Fibroblast of peridontal ligament (primary cell): Measurements from ENCODE around the gene MYORG.
A peak's percentile ranks its signal among the peaks of the same experiment; 100 is the strongest.

Experiments used
- DNase-seq: peaks from one replicate; pipeline ENCODE4 v3.0.0-alpha.2; 2010; ENCODE audit errors: extremely low read depth

The MYORG gene

GRCh38 chr9:34376596-34377403 is at the start of gene MYORG:
TSS of gene MYORG (minus strand) at chr9:34376898. CDS start at chr9:34372943, 3,955 bp downstream.
- DNase-seq = peak; percentile 71

DNA sequence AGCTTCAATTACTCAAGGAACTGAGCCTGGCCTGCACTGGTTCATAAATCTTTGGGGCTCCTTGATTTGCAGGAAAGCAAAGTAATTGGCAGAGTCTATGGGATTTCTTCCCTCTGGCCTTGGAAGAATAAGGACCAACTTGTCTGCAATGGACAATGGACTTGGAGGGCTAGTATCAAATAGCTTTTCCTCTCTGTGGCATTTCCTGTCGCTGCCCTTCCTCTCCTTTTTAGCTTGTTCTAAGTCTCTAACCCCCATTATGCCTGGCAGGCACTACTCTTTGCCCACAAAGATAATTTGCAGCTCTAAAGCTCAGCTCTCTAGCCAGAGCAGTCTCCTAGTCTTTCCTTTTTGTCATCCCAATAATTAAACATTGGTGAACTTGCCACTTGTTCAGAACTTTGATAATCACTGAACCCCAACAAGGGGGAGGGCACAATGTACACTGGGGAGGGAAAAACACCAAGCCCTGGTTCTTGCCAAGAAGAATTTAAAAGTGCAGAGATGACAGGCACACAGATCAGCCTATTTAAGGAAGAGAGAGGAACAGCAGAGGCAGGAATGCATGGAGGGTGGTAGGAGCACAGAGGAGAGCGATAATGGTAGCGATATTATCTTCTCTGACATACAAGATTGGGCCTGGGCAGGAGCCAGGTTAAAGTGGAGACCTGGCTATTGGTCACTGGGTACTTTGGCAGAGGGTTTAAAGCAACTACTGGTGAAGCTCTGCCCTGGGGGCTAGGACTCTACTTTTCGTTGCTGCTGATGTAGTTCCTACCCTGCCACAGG is 43.2 kb upstream of the MYORG start:
- DNase-seq = no peak

DNA sequence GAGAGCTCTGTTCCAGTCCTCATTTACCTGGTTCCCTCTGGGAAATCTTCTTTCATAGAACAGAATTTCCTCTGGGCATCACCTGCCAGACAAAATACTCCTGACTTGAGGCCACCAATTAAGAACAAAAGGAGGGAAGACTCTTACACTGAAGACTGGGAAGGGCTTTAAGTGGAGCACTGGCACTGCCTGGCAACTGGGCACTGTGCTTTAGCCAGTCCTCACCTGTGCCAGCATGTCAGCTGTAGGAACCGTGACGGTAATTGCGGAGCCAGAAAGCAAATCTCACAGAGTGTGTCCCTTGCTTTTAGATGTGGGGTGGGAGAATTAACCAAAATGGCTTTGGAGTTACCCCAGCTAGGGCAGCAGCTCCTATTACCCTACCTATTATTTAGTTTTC is 41.0 kb upstream of the MYORG start:
- no peak for DNase-seq

- peak; percentile 55 for DNase-seq
These were observed 36.6 kb upstream of the MYORG start for GRCh38 chr9:34413231-34413852.

DNA sequence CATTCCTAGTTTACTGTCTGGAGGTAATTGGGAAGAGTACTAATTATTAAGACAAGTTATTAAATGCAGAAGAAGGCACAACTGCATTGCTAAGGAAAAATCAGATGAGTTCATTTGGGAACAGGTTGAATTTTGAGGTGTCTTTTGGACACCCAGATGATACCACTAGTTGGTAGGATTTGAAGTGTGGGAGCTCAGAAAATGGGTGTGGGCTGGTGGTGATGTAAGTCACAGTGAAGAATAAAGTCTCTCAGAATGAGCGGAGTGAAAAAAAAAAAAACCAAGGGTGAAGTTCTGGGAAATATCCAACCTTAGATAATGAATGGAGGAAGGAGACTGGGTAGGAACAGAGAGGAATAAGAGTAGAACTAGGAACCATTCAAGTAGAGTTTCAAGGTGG is 35.6 kb upstream of the MYORG start:
- DNase-seq = no peak

DNA sequence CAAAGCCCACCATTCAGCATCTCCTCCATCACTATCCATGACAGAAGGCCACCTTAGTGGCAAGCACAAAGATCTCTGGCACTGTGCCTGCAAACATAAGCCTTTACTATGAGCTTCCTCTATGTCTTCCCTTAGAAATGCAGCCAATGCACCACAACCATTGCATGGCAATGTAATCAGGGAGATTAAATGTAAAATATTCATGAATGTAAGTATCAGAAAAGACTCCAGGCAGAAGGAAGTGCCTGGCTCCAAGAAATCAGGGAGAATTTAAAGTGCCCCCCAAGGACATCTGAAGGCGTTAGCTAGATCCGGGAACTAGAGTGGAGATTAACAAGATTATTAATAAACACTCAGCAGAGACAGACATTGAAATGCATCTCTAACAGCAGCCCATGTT is 32.5 kb upstream of the MYORG start:
- no peak for DNase-seq

GRCh38 chr9:34408173-34408572 is 31.5 kb upstream of the MYORG start:
- no peak for DNase-seq

DNA sequence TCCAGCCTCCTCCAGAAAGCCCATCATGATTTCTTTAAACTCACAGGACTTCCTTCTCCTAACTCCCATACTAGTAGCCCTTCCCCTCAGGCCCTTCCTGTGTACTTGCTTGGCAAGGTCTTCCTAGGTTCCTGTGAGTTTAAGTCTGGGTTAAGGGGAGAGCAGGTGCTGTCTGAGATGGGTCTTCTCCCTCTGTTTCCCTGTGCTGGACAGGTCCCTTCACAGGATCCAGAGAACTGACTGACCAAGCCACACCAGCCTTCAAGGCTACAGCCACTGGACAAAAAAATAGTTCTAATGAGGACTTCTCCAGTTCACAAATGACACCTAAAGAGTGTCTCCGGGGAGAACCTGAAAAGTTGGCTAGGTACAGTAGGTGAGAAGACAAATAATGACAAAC is 29.5 kb upstream of the MYORG start:
- DNase-seq = no peak

- DNase-seq = peak; percentile 31
These were observed 29.0 kb upstream of the MYORG start for GRCh38 chr9:34405719-34406118.

DNA sequence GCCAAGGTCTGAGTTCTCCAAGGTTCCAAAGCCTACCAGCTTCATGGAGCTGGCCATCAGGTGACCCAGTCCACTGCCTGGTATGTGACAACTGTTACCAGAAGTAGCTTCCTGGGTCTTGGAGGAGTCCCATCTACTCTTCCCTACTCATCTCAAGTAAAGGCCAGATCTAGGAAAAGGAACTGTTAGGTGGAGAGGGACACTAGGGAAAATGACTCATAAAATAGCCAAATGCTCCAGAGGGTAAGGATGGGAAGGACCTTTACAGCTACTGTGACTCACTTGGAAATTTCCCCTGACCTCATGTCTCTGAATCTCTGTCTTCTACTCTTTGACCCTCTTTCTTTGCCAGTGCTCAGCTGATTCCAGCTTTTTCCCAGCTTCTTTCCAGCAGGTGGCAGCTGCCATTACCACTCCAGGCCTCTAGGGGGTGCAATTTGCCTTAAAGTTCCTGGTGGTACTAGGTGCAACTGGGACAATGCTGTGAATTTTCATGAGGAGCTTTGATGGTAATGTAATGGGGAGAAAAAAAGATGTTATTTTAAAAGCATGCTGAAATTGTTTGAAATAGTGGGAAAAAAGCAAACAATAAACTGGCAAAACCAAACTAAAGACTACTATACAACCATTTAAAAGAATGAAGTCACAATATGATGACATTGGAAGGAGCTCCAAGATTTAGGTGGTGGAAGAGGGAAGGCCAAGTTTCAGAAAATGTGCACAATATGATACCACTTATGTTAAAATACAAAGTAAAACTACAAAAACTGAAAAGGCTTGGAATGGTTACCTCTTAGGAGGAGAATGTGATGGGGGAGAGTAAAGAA is 27.1 kb upstream of the MYORG start:
- peak; percentile 71 for DNase-seq

GRCh38 chr9:34400686-34401602 is 24.2 kb upstream of the MYORG start:
- no peak for DNase-seq

GRCh38 chr9:34400275-34400674 is 23.6 kb upstream of the MYORG start:
- no peak for DNase-seq

- no peak for DNase-seq
These were observed 23.0 kb upstream of the MYORG start for GRCh38 chr9:34399729-34400128.

DNA sequence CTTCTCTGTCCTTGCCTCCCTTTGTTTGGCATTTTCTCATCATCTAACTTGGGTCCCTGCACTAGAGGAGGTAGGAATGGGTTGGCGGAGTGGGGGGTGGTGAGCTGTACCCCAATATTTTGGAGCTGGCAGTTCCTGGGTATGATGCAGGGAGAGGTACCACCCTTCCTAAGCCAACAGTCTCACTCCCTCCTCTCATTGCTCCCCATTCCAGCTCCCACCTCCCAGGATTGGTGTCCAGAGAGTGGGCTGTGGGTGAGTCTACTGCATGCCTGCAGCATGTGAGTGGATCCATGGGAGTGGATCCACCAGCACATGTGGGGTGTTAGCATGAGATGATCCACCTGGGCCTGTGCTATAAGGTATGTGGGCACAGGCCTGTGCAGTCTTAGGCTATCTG is 22.2 kb upstream of the MYORG start:
- no peak for DNase-seq

GRCh38 chr9:34396276-34397214 is 19.8 kb upstream of the MYORG start:
- no peak for DNase-seq

GRCh38 chr9:34392511-34392910 is 15.8 kb upstream of the MYORG start:
- no peak for DNase-seq

DNA sequence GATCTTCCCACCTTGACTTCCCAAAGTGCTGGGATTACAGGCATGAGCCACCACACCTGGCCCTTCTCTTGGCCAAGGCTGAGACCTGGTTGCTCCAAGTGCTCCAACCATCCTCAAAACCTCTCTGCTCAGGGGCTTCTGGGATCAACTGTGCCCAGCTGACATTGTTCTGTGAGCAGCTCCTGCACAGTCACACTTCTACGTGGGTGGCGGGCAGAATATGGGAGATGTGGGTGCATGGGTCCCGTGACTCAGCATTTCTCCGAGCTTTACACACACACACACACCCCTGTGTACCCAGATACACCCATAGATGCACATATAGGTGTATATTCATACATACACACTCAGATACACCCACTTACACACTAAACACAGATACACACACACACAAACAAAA is 10.5 kb upstream of the MYORG start:
- no peak for DNase-seq

DNA sequence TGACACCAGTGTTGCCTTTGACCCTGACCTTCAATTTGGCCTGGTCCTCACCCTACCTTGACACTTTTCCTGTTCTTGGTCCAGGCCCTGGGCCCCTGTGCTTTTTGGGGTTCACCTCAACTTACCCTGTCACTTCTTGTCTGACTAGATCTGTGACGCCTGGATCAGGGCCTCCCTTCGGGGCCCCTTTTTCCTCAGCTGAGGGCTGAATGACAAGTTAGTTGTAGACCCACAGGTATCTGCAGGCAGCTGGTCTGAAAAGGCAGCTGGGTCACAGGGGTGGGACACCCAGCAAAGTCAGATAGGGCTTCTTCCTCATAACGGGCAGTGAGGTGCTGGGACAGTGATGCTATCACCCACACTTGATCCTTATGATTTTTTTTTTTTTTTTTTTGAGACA is 10.0 kb upstream of the MYORG start:
- DNase-seq = no peak

- DNase-seq = no peak
These were observed 9.0 kb upstream of the MYORG start for GRCh38 chr9:34385561-34386230.
